ENCODE measurements around the gene WDR6. TPM values are rescaled to one million over a fixed set of nuclear protein-coding genes. Genes with fewer than 3 reads are reported as not detected.

WDR6 gene
- total RNA-seq, 1 experiment from 2014 or later = 164 TPM

- in situ Hi-C loops (cut with HindIII; ENCODE audit: low sequenced_read_pairs) = no loop called here
- DNase-seq (ENCODE audit: low spot score) = no peak
Observed at GRCh38 chr3:49009396-49009795, 2.2 kb downstream of the WDR6 start.

GRCh38 chr3:49012441-49013017 is 5.3 kb downstream of the WDR6 start:
- in situ Hi-C loops (cut with HindIII; ENCODE audit: low sequenced_read_pairs) = no loop called here
- no peak for DNase-seq (ENCODE audit: low spot score)

- in situ Hi-C loops (cut with HindIII; ENCODE audit: low sequenced_read_pairs) = no loop called here
Observed at GRCh38 chr3:49013113-49013737, 6.0 kb downstream of the WDR6 start.

GRCh38 chr3:49013738-49014660 is 6.8 kb downstream of the WDR6 start:
- in situ Hi-C loops (cut with HindIII; ENCODE audit: low sequenced_read_pairs) = no loop called here
- DNase-seq (ENCODE audit: low spot score) = peak; percentile 30

More at GRCh38 chr3:49013113-49013737, 6.0 kb downstream of the WDR6 start:
- DNase-seq (ENCODE audit: low spot score) = no peak

- in situ Hi-C loops (cut with HindIII; ENCODE audit: low sequenced_read_pairs) = no loop called here
- DNase-seq (ENCODE audit: low spot score) = no peak
Observed at GRCh38 chr3:49015072-49015471, 7.9 kb downstream of the WDR6 start.

- in situ Hi-C loops (cut with HindIII; ENCODE audit: low sequenced_read_pairs) = no loop called here
- no peak for DNase-seq (ENCODE audit: low spot score)
Observed at GRCh38 chr3:49015765-49016164, 8.6 kb downstream of the WDR6 start.

GRCh38 chr3:49016414-49017228 is 9.4 kb downstream of the WDR6 start:
- in situ Hi-C loops (cut with HindIII; ENCODE audit: low sequenced_read_pairs) = no loop called here
- DNase-seq (ENCODE audit: low spot score) = no peak

- no peak for DNase-seq (ENCODE audit: low spot score)
- in situ Hi-C loops (cut with HindIII; ENCODE audit: low sequenced_read_pairs) = no loop called here
Observed at GRCh38 chr3:49017229-49017970, 10.2 kb downstream of the WDR6 start.

GRCh38 chr3:49017971-49018706 is 10.9 kb downstream of the WDR6 start, which contains the start of gene DALRD3:
DALRD3 (minus strand) TSS chr3:49018580; CDS start chr3:49018564, 16 bp downstream.
- peak; percentile 84 for DNase-seq (ENCODE audit: low spot score)
- in situ Hi-C loops (cut with HindIII; ENCODE audit: low sequenced_read_pairs) = no loop called here

GRCh38 chr3:49018707-49019006 is 11.5 kb downstream of the WDR6 start:
- no peak for DNase-seq (ENCODE audit: low spot score)
- in situ Hi-C loops (cut with HindIII; ENCODE audit: low sequenced_read_pairs) = no loop called here

GRCh38 chr3:49019941-49020329 is 12.7 kb downstream of the WDR6 start:
- in situ Hi-C loops (cut with HindIII; ENCODE audit: low sequenced_read_pairs) = no loop called here
- DNase-seq (ENCODE audit: low spot score) = no peak

- in situ Hi-C loops (cut with HindIII; ENCODE audit: low sequenced_read_pairs) = no loop called here
- no peak for DNase-seq (ENCODE audit: low spot score)
Observed at GRCh38 chr3:49020330-49021212, 13.4 kb downstream of the WDR6 start.

- peak; percentile 97 for DNase-seq (ENCODE audit: low spot score)
- in situ Hi-C loops (cut with HindIII; ENCODE audit: low sequenced_read_pairs) = no loop called here
Observed at GRCh38 chr3:49021213-49021812, 14.1 kb downstream of the WDR6 start.

GRCh38 chr3:49021813-49022687 is 14.9 kb downstream of the WDR6 start, which contains the start of gene NDUFAF3:
NDUFAF3 (plus strand) TSS chr3:49022121; CDS start chr3:49022145, 24 bp downstream.
- DNase-seq (ENCODE audit: low spot score) = peak; percentile 87
- in situ Hi-C loops (cut with HindIII; ENCODE audit: low sequenced_read_pairs) = no loop called here

GRCh38 chr3:49022688-49023171 is 15.5 kb downstream of the WDR6 start:
- no peak for DNase-seq (ENCODE audit: low spot score)
- in situ Hi-C loops (cut with HindIII; ENCODE audit: low sequenced_read_pairs) = no loop called here

GRCh38 chr3:49023775-49024174 is 16.6 kb downstream of the WDR6 start:
- in situ Hi-C loops (cut with HindIII; ENCODE audit: low sequenced_read_pairs) = no loop called here
- no peak for DNase-seq (ENCODE audit: low spot score)
